ENCODE measurements around the gene TWNK. TPM values are rescaled to one million over a fixed set of nuclear protein-coding genes. Genes with fewer than 3 reads are reported as not detected.

TWNK gene
- total and polyA plus RNA-seq, 10 of the 15 experiments (the other 5 are each of a cell fraction or from before 2014, with no cell fraction given) = 13.6 to 32.8 (median 18.0) TPM

GRCh38 chr10:100986952-100987684 lies at the start of gene TWNK, which contains the start of gene MRPL43 (continued):
- TF ChIP-seq E4F1 (IDR thresholded peaks at IDR 0.05; ENCODE audit: borderline replicate concordance, partially characterized antibody) = no peak
- no peak for TF ChIP-seq CEBPZ (IDR thresholded peaks at IDR 0.05; ENCODE audit: low read depth, low read length)
- no peak for TF ChIP-seq NFYB (IDR thresholded peaks at IDR 0.05; ENCODE audit: insufficient read depth, low read depth, low read length)
- peak; percentile 75 for TF ChIP-seq LARP7 (IDR thresholded peaks at IDR 0.05)
- peak; percentile 94 for TF ChIP-seq POLR2A (IDR thresholded peaks at IDR 0.05; ENCODE audit: low read depth, low read length)
- TF ChIP-seq MAX (IDR thresholded peaks at IDR 0.05; ENCODE audit: low read depth, low read length) = peak; percentile 97
- TF ChIP-seq PRDM15 (CRISPR knock-in tag; IDR thresholded peaks at IDR 0.05) = no peak
- TF ChIP-seq SP1 (IDR thresholded peaks at IDR 0.05; ENCODE audit: low read depth, low read length) = no peak
- no peak for TF ChIP-seq HSF1 (IDR thresholded peaks at IDR 0.05; ENCODE audit: low read depth, low read length)
- no peak for TF ChIP-seq PAX5 (IDR thresholded peaks at IDR 0.05; ENCODE audit: borderline replicate concordance, low read depth, low read length)
- no peak for TF ChIP-seq TCF3 (IDR thresholded peaks at IDR 0.05; ENCODE audit: borderline replicate concordance, insufficient read depth, low read depth, low read length)
- TF ChIP-seq RBBP5 (conservative IDR thresholded peaks at IDR 0.05) = 0 out of 2 replicates have a peak, but pooled peaks have one; percentile 34
- TF ChIP-seq EGR1 (IDR thresholded peaks at IDR 0.05; ENCODE audit: borderline replicate concordance in 1 of 2, low read depth in 2 of 2, low read length in 2 of 2) = peak in 1 of 2 experiments; percentile 13; a peak in 1 of 3 replicates
- TF ChIP-seq POLR2AphosphoS5 (IDR thresholded peaks at IDR 0.05; ENCODE audit: low read length) = peak; percentile 74; the same call in 1 of the 2 replicates
- TF ChIP-seq E2F4 (IDR thresholded peaks at IDR 0.05; ENCODE audit: low read depth, low read length) = no peak
- TF ChIP-seq TBL1XR1 (IDR thresholded peaks at IDR 0.05; ENCODE audit: low read depth, low read length) = 0 out of 2 replicates have a peak, but pooled peaks have one; percentile 42
